Endothelial cell (in vitro differentiated cells): Measurements from ENCODE around the gene TBC1D1. TPM values are rescaled to one million over a fixed set of nuclear protein-coding genes. Genes with fewer than 3 reads are reported as not detected.

ENCODE experiments used
- DNase-seq: peaks from one replicate; pipeline ENCODE4 v3.0.0; 2021; ENCODE audit warnings: low spot score
- H3K27ac Mint-ChIP-seq: one replicate; pipeline ENCODE4 v1.8.0; 2021; ENCODE audit warnings: mixed read lengths, inconsistent platforms; ENCODE audit not compliant: unreplicated experiment
- H3K27me3 Mint-ChIP-seq: one replicate; pipeline ENCODE4 v1.8.0; 2021; ENCODE audit warnings: mild to moderate bottlenecking, moderate library complexity, mixed read lengths, inconsistent platforms; ENCODE audit not compliant: unreplicated experiment
- H3K36me3 Mint-ChIP-seq: one replicate; pipeline ENCODE4 v1.8.0; 2021; ENCODE audit warnings: mild to moderate bottlenecking, low read depth, mixed read lengths, inconsistent platforms; ENCODE audit not compliant: unreplicated experiment
- H3K4me1 Mint-ChIP-seq: one replicate; pipeline ENCODE4 v1.8.0; 2021; ENCODE audit warnings: mild to moderate bottlenecking, mixed read lengths, inconsistent platforms; ENCODE audit not compliant: unreplicated experiment
- H3K4me3 Mint-ChIP-seq: one replicate; pipeline ENCODE4 v1.8.0; 2021; ENCODE audit warnings: mild to moderate bottlenecking, mixed read lengths, inconsistent platforms; ENCODE audit not compliant: unreplicated experiment
- H3K9me3 Mint-ChIP-seq: one replicate; pipeline ENCODE4 v1.8.0; 2021; ENCODE audit warnings: mixed read lengths, inconsistent platforms; ENCODE audit not compliant: unreplicated experiment
- CTCF ChIP-seq: fragments of 200-600 bp; sonication (generic); IDR thresholded peaks from one replicate; pipeline ENCODE4 v1.5.0; 2021; ENCODE audit warnings: antibody characterized with exemption; ENCODE audit not compliant: unreplicated experiment
- total RNA-seq: library from RNA; stranded (reverse); fragmentation: NEBNext Ultra II Directional; extraction: Animal tissue kit (Norgen Biotek cat#: 25700); gene quantifications from one replicate; pipeline ENCODE4 v1.2.1, GENCODE V29; 2021; ENCODE audit not compliant: unreplicated experiment

TBC1D1 gene
- total RNA-seq, 1 donor from 2014 or later = 139 TPM

GRCh38 chr4:37893164-37893563, 2.3 kb downstream of the TBC1D1 start:
- no peaks in the 10 kb centered on the region for H3K9me3 Mint-ChIP-seq
- DNase-seq = no peak

DNA sequence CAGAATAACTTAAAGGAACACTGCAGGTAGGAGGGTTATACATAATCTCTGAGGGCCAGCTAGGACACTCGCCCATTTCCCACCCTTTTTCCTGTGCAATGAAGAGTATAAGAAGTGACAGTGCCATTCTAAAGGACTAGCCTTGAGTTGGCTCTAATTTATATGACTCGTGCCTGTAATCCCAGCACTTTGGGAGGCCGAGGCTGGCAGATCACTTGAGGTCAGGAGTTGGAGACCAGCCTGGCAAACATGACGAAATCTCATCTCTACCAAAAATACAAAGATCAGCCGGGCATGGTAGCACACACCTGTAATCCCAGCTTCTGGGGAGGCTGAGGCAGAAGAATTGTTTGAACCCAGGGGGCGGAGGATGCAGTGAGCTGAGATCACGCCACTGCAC, 4.4 kb downstream of the TBC1D1 start:
- DNase-seq = no peak
- Mint-ChIP-seq H3K27me3 (peaks cover 6% of the 10 kb centered on the region), H3K9me3 (no peaks in the 10 kb centered on the region), H3K4me3 (no peak overlapping the region), H3K36me3 (no peaks in the 10 kb centered on the region), H3K4me1 (peaks cover 4% of the 10 kb centered on the region), H3K27ac (no peak overlapping the region)
- TF ChIP-seq CTCF = no peak

More at GRCh38 chr4:37893164-37893563, 2.3 kb downstream of the TBC1D1 start:
- Mint-ChIP-seq H3K36me3 (no peaks in the 10 kb centered on the region), H3K27ac (no peak overlapping the region), H3K27me3 (peaks cover 17% of the 10 kb centered on the region), H3K4me1 (peaks cover 4% of the 10 kb centered on the region), H3K4me3 (no peak overlapping the region)
- no peak for TF ChIP-seq CTCF

GRCh38 chr4:37896206-37896860, 5.4 kb downstream of the TBC1D1 start:
- H3K27me3 Mint-ChIP-seq = peaks cover 6% of the 10 kb centered on the region
- H3K27ac Mint-ChIP-seq = no peak overlapping the region
- no peak for DNase-seq
- peaks cover 4% of the 10 kb centered on the region for H3K4me1 Mint-ChIP-seq
- H3K36me3 Mint-ChIP-seq = no peaks in the 10 kb centered on the region
- no peak overlapping the region for H3K4me3 Mint-ChIP-seq
- H3K9me3 Mint-ChIP-seq = no peaks in the 10 kb centered on the region
- no peak for TF ChIP-seq CTCF

DNA sequence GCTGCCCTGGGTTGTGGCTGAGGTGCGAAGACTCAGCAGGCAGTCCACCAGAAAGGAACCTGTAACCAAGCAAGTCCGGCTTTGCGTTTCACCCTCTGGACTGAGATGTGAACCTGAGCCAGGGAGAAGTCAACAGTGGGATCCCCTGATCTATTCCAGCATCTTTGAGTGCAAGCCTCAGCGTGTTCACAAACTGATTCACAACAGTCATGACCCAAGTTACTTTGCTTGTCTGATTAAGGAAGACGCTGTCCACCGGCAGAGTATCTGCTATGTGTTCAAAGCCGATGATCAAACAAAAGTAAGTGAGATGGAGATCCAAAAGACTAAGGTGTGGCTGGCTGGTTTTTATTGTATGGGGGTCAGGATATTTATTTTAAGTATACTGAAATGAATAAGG, 11.3 kb downstream of the TBC1D1 start:
- Mint-ChIP-seq H3K9me3 (no peaks in the 10 kb centered on the region), H3K36me3 (no peaks in the 10 kb centered on the region), H3K27ac (no peak overlapping the region), H3K4me1 (no peaks in the 10 kb centered on the region), H3K4me3 (no peak overlapping the region), H3K27me3 (no peaks in the 10 kb centered on the region)
- TF ChIP-seq CTCF = no peak
- no peak for DNase-seq

DNA sequence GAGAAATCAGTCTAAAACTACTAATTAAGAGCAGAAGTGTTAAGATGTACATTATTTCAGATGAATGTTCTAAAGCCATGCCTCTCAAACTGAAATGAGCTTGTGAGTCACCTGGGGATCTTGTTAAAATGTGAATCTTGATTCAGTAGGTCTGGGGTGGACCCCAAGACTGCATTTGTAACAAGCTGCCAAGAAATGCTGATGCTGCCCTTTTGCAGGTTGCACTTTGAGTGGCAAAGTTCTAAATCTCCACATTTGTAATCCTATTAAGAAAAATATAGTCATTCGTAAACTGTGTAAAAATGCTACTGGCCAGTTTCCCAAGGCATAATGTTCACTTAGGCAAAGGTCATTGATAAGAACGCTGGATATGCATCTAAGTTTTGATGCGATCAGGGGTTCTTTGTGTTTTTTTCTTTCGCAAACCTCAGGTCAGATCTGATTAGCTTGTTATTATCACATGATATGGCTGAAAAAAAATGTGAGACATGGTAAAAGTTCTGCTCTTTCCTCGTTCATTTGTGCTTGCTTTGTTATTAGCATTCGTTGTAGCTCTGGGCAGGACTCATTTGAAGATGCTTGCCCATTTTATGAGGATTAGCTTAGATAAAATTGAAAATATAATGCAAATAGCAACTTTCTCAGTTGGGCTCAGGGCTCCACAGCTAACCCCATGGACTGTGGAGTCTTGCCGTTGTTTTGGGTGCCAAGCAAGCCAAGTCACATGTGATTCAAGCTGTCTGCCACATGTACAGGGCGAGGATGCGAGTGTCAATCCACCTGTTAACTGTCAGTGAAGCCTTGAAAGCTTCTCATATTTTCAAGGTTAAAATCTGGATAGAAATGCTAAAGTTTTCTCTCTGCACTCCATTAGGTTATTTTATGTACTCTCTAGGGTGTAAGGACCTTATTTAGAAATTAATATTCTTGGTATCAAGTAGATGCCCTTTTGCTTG, 12.1 kb downstream of the TBC1D1 start:
- no peak for TF ChIP-seq CTCF
- Mint-ChIP-seq H3K4me1 (no peaks in the 10 kb centered on the region), H3K36me3 (no peaks in the 10 kb centered on the region), H3K27ac (no peak overlapping the region), H3K27me3 (no peaks in the 10 kb centered on the region), H3K4me3 (no peak overlapping the region), H3K9me3 (no peaks in the 10 kb centered on the region)
- DNase-seq = no peak
